CD14-positive monocyte (primary cell): ENCODE results near the gene ANKS6. TPM values are rescaled to one million over a fixed set of nuclear protein-coding genes. Genes with fewer than 3 reads are reported as not detected.

Experiments used
- DNase-seq, 3 donors: peaks; one replicate each; pipeline ENCODE4 v3.0.0-alpha.2; 2011 to 2022
- H2AFZ ChIP-seq: 2 replicates; pipeline ENCODE4 v1.6.0; 2012; ENCODE audit warnings: mild to moderate bottlenecking, low read depth, low read length, inconsistent platforms; ENCODE audit not compliant: insufficient read depth, poor library complexity, severe bottlenecking
- H3K27ac ChIP-seq, 2 donors: 1 replicate in 1 of 2; 2 replicates in 1 of 2; pipeline ENCODE4 v1.5.1; 2012 to 2013; ENCODE audit warnings: low read length in 2 of 2, control low read depth in 1 of 2, inconsistent platforms in 1 of 2, low read depth in 1 of 2, mild to moderate bottlenecking in 1 of 2
- H3K27me3 ChIP-seq, 2 donors: one replicate each; pipeline versions ENCODE4 v1.6.0 to v1.6.1; 2011 to 2013; ENCODE audit warnings: low read length in 2 of 2; ENCODE audit not compliant: control insufficient read depth in 2 of 2, insufficient read depth in 2 of 2
- H3K36me3 ChIP-seq, 2 donors: replicated peaks in 1 of 2; 1 replicate in 1 of 2; 2 replicates in 1 of 2; pipeline versions ENCODE4 v1.5.1 to v1.6.1; 2012 to 2013; ENCODE audit warnings: low read length in 2 of 2, control low read depth in 1 of 2, inconsistent platforms in 1 of 2, mild to moderate bottlenecking in 1 of 2; ENCODE audit not compliant: insufficient read depth in 2 of 2, control insufficient read depth in 1 of 2
- H3K4me1 ChIP-seq, 2 donors: 1 replicate in 1 of 2; 2 replicates in 1 of 2; pipeline versions ENCODE4 v1.5.1 to v1.6.1; 2012 to 2013; ENCODE audit warnings: low read length in 2 of 2, control low read depth in 1 of 2, inconsistent platforms in 1 of 2, mild to moderate bottlenecking in 1 of 2, moderate library complexity in 1 of 2; ENCODE audit not compliant: insufficient read depth in 2 of 2, control insufficient read depth in 1 of 2
- H3K4me2 ChIP-seq: replicated peaks from 2 replicates; pipeline ENCODE3; 2012; ENCODE audit warnings: low read length, moderate library complexity, mild to moderate bottlenecking; ENCODE audit not compliant: poor library complexity, severe bottlenecking; ENCODE audit errors: extremely low read depth
- H3K4me3 ChIP-seq, 3 experiments: fragments of 200-600 bp in 1 of 3; sonication (generic) in 1 of 3; replicated peaks in 1 of 3; 1 replicate in 2 of 3; 2 replicates in 1 of 3; pipeline ENCODE4 v1.5.1; 2011 to 2013; ENCODE audit warnings: low read length in 3 of 3, mild to moderate bottlenecking in 3 of 3, control low read depth in 2 of 3, low read depth in 2 of 3, inconsistent platforms in 1 of 3, moderate library complexity in 1 of 3
- H3K79me2 ChIP-seq: 2 replicates; pipeline ENCODE4 v1.6.0; 2012; ENCODE audit warnings: mild to moderate bottlenecking, control low read depth, inconsistent platforms, low read length, moderate library complexity; ENCODE audit not compliant: insufficient read depth
- H3K9ac ChIP-seq: 2 replicates; pipeline ENCODE4 v1.6.0; 2017; ENCODE audit warnings: low read length, mild to moderate bottlenecking; ENCODE audit not compliant: insufficient read depth, poor library complexity, severe bottlenecking
- H3K9me3 ChIP-seq, 2 donors: replicated peaks in 1 of 2; 1 replicate in 1 of 2; 2 replicates in 1 of 2; pipeline versions ENCODE4 v1.5.1 to v1.6.1; 2012 to 2013; ENCODE audit warnings: low read length in 2 of 2, control low read depth in 1 of 2; ENCODE audit not compliant: control insufficient read depth in 1 of 2, insufficient read depth in 1 of 2
- H4K20me1 ChIP-seq: 2 replicates; pipeline ENCODE4 v1.6.0; 2012; ENCODE audit warnings: mild to moderate bottlenecking, low read length, control low read depth, moderate library complexity; ENCODE audit not compliant: insufficient read depth
- H3K27ac Mint-ChIP-seq, 7 donors: one replicate each; pipeline ENCODE4 v1.8.0; 2020; ENCODE audit warnings: mild to moderate bottlenecking in 7 of 7, mixed read lengths in 7 of 7, moderate library complexity in 6 of 7, inconsistent platforms in 2 of 7
- H3K27me3 Mint-ChIP-seq, 3 donors: one replicate each; pipeline ENCODE4 v1.8.0; 2021 to 2022; ENCODE audit warnings: low read depth in 3 of 3, mild to moderate bottlenecking in 3 of 3, mixed read lengths in 3 of 3, moderate library complexity in 3 of 3, inconsistent platforms in 1 of 3
- H3K36me3 Mint-ChIP-seq, 2 donors: one replicate each; pipeline ENCODE4 v1.8.0; 2020; ENCODE audit warnings: mixed read lengths in 2 of 2, inconsistent platforms in 1 of 2, mild to moderate bottlenecking in 1 of 2
- H3K4me1 Mint-ChIP-seq: one replicate; pipeline ENCODE4 v1.8.0; 2020; ENCODE audit warnings: mild to moderate bottlenecking, mixed read lengths
- H3K4me3 Mint-ChIP-seq, 2 donors: one replicate each; pipeline ENCODE4 v1.8.0; 2020; ENCODE audit warnings: mild to moderate bottlenecking in 2 of 2, mixed read lengths in 2 of 2, moderate library complexity in 1 of 2
- H3K9me3 Mint-ChIP-seq, 7 donors: one replicate each; pipeline ENCODE4 v1.8.0; 2020 to 2022; ENCODE audit warnings: mixed read lengths in 7 of 7, mild to moderate bottlenecking in 6 of 7, moderate library complexity in 6 of 7, inconsistent platforms in 2 of 7
- CTCF ChIP-seq: fragments of 200-600 bp; IDR thresholded peaks from one replicate; pipeline ENCODE4 v1.8.0; 2022; ENCODE audit warnings: antibody characterized with exemption, mild to moderate bottlenecking
- WGBS: methylation state at CpG from one replicate; pipeline ENCODE4 v1.1.5; 2013; ENCODE audit warnings: missing lambda C conversion rate; ENCODE audit not compliant: insufficient coverage; 5-methylcytosine and 5-hydroxymethylcytosine counted together
- intact Hi-C, 2 donors: fragments of 100-400 bp; cut with micrococcal nuclease; formaldehyde crosslinking; loops; one replicate each; pipeline versions ENCODE4 v1.15.0 to v1.15.1; 2023
- polyA plus RNA-seq, 3 donors: library from polyadenylated mRNA; depleted of rRNA in 1 of 3; unstranded in 2 of 3; stranded (reverse) in 1 of 3; fragments of 300-500 nt in 2 of 3; fragments of >200 nt in 1 of 3; fragmentation: Illumina TruSeq in 2 of 3; gene quantifications; 1 replicate in 2 of 3; 2 replicates in 1 of 3; pipeline ENCODE4 v1.2.3, GENCODE V29; 2012 to 2021

Gene ANKS6
- polyA plus RNA-seq, 3 donors, result 0.20 to 1.5 (median 0.56) TPM

DNA sequence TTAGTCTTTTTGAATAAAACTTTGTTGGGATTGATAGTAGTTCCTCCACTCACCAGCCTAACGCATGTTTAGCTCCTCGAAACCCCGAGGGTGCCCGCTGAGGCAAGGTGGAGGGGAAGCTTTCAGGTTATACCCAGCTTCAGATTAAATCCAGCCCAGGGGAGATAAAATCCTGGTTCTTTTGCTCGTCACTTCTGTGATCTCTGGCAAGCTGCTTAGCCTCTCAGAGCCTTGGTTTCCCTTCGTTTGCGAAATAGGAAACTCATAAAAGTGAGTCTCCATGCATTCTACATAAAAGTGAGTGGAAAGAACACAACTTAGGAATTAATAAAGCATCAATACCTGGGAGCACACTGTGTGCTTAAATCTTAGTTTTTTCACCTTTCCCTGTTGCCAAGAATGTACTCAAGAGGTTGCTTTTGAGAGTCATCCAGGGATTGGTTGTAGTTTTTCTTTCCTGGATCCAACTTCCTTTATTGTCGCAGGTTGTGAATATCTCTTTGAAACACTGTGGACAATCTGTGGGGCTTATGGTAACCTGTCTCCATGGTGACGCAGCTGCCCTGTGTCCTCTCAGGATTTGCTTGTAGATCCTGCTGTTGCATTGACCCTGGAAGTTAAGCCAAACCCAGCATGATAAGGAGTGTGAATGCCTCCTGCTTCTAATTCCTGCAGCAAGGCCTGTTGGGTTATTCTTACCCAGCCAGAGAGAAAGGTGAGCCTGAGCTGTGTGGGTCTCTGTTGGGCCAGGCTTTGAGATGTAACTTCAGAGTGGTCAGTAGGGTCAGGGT, 13.2 kb upstream of the ANKS6 start:
- no peaks in the 10 kb centered on the region for H3K79me2 ChIP-seq
- Mint-ChIP-seq H3K9me3 (peaks cover 0 to 11% (median 1%) of the 10 kb centered on the region in 7 donors), H3K36me3 (peaks cover 3 to 7% of the 10 kb centered on the region in 2 donors), H3K27me3 (peaks cover 26 to 48% (median 32%) of the 10 kb centered on the region in 3 donors), H3K4me3 (peak overlapping the region in 1 of 2 donors; percentile 94), H3K4me1 (peaks cover 42% of the 10 kb centered on the region), H3K27ac (no peak overlapping the region)
- no peak overlapping the region for H3K4me2 ChIP-seq
- 75% methylated on average over 2 of the region's 9 CpGs for WGBS
- TF ChIP-seq CTCF, result no peak
- H3K9ac ChIP-seq, result no peak overlapping the region
- peaks cover 0 to 4% of the 10 kb centered on the region in 2 donors for H3K9me3 ChIP-seq
- peaks cover 20 to 46% of the 10 kb centered on the region in 2 donors for H3K27me3 ChIP-seq
- H3K4me1 ChIP-seq, result peaks cover 14 to 20% of the 10 kb centered on the region in 2 donors
- no peak for DNase-seq
- no peak overlapping the region for H3K27ac ChIP-seq
- H3K36me3 ChIP-seq, result no peaks in the 10 kb centered on the region
- H2AFZ ChIP-seq, result no peak overlapping the region
- intact Hi-C loops, result no loop called here
- no peaks in the 10 kb centered on the region for H4K20me1 ChIP-seq
- no peak overlapping the region for H3K4me3 ChIP-seq

- no CpG with 5 or more reads among the region's 2 CpGs for whole genome bisulfite sequencing
- Mint-ChIP-seq H3K27me3 (peaks cover 26 to 53% (median 32%) of the 10 kb centered on the region in 3 donors), H3K9me3 (peaks cover 0 to 11% (median 1%) of the 10 kb centered on the region in 7 donors), H3K4me3 (peak overlapping the region; percentile 80 to 94), H3K36me3 (peaks cover 3 to 7% of the 10 kb centered on the region in 2 donors), H3K27ac (peak overlapping the region in 1 of 7 donors; percentile 1), H3K4me1 (peaks cover 42% of the 10 kb centered on the region)
- no peak overlapping the region for H3K27ac ChIP-seq
- H4K20me1 ChIP-seq, result no peaks in the 10 kb centered on the region
- peak overlapping the region; percentile 88 for H3K4me2 ChIP-seq
- H3K4me3 ChIP-seq, result peak overlapping the region in 1 of 3 experiments; percentile 74
- peaks cover 20 to 48% of the 10 kb centered on the region in 2 donors for H3K27me3 ChIP-seq
- no peak for DNase-seq
- H3K9ac ChIP-seq, result peak overlapping the region; percentile 4
- no peaks in the 10 kb centered on the region for H3K36me3 ChIP-seq
- intact Hi-C loops, result no loop called here
- H3K9me3 ChIP-seq, result peaks cover 0 to 4% of the 10 kb centered on the region in 2 donors
- H2AFZ ChIP-seq, result peak overlapping the region; percentile 68
- no peaks in the 10 kb centered on the region for H3K79me2 ChIP-seq
- H3K4me1 ChIP-seq, result peaks cover 14 to 20% of the 10 kb centered on the region in 2 donors
- no peak for TF ChIP-seq CTCF
Observed at GRCh38 chr9:98808875-98809274, 12.5 kb upstream of the ANKS6 start.
